HG02938 (cell line): Measurements from ENCODE around the gene GNPTG.

Experiments
- ATAC-seq: cut with Tn5 transposase; IDR thresholded peaks from one replicate; pipeline ENCODE4 v1.9.1; 2021; ENCODE audit warnings: mild to moderate bottlenecking, moderate library complexity; ENCODE audit not compliant: unreplicated experiment

Gene GNPTG

GRCh38 chr16:1392826-1393225, 41.1 kb downstream of the GNPTG start:
- ATAC-seq, result no peak

- no peak for ATAC-seq
Measured at GRCh38 chr16:1393613-1394176, 42.0 kb downstream of the GNPTG start.

GRCh38 chr16:1394367-1394951, 42.7 kb downstream of the GNPTG start:
- ATAC-seq, result no peak

GRCh38 chr16:1395444-1396031, 43.8 kb downstream of the GNPTG start:
- ATAC-seq, result no peak

- no peak for ATAC-seq
Measured at GRCh38 chr16:1397779-1398178, 46.0 kb downstream of the GNPTG start.

- ATAC-seq, result no peak
Measured at GRCh38 chr16:1398351-1398750, 46.6 kb downstream of the GNPTG start.

- no peak for ATAC-seq
Measured at GRCh38 chr16:1398826-1399581, 47.3 kb downstream of the GNPTG start.

- ATAC-seq, result no peak
Measured at GRCh38 chr16:1401061-1401757, 49.5 kb downstream of the GNPTG start.

- no peak for ATAC-seq
Measured at GRCh38 chr16:1401758-1402154, 50.0 kb downstream of the GNPTG start.

- no peak for ATAC-seq
Measured at GRCh38 chr16:1403036-1403435, 51.3 kb downstream of the GNPTG start.

GRCh38 chr16:1403733-1404132, 52.0 kb downstream of the GNPTG start:
- ATAC-seq, result no peak

GRCh38 chr16:1407753-1408152, 56.0 kb downstream of the GNPTG start:
- ATAC-seq, result no peak

- ATAC-seq, result peak; percentile 74
Measured at GRCh38 chr16:1408171-1408837, 56.6 kb downstream of the GNPTG start.

GRCh38 chr16:1412847-1413246, 61.1 kb downstream of the GNPTG start:
- ATAC-seq, result no peak
